ENCODE data around the gene PLA2G6.
"Not testable (repeated sequence)": the region's sequence is repeated elsewhere in the genome, so short reads cannot be mapped to it uniquely, and the experiment has no call there.

PLA2G6 gene

GRCh38 chr22:38120359-38121110 is 61.1 kb downstream of the PLA2G6 start:
- Histone ChIP-seq H3K27me3 (ENCODE audit: control insufficient read depth, insufficient read depth, low read length) (no peaks in the 10 kb centered on the region), H3K36me3 (ENCODE audit: control insufficient read depth, insufficient read depth, low read length) (0 out of 2 replicates have a peak, but pooled peaks cover under 1% of the 10 kb centered on the region), H3K9me3 (ENCODE audit: control insufficient read depth, insufficient read depth, low read length) (no peaks in the 10 kb centered on the region), H3K27ac (ENCODE audit: low read length) (no peak overlapping the region), H3K4me3 (ENCODE audit: low read length) (no peak overlapping the region), H3K4me1 (ENCODE audit: control insufficient read depth, insufficient read depth, low read length) (no peaks in the 10 kb centered on the region; the same call in 1 of the 2 replicates)
- WGBS (ENCODE audit: insufficient coverage, insufficient read length) = no CpG with 5 or more reads among the region's 28 CpGs
- DNase-seq (ENCODE audit: low read depth, low spot score) = no peak

GRCh38 chr22:38118747-38119146 is 62.9 kb downstream of the PLA2G6 start:
- H3K27me3 ChIP-seq (ENCODE audit: control insufficient read depth, insufficient read depth, low read length); H3K27ac ChIP-seq (ENCODE audit: low read length); H3K9me3 ChIP-seq (ENCODE audit: control insufficient read depth, insufficient read depth, low read length); DNase-seq (ENCODE audit: low read depth, low spot score); H3K36me3 ChIP-seq (ENCODE audit: control insufficient read depth, insufficient read depth, low read length); H3K4me1 ChIP-seq (ENCODE audit: control insufficient read depth, insufficient read depth, low read length); H3K4me3 ChIP-seq (ENCODE audit: low read length): not testable (repeated sequence)
- WGBS (ENCODE audit: insufficient coverage, insufficient read length) = no CpG with 5 or more reads among the region's 2 CpGs

GRCh38 chr22:38118182-38118581 is 63.4 kb downstream of the PLA2G6 start:
- H3K27ac ChIP-seq (ENCODE audit: low read length) = no peak overlapping the region
- no peaks in the 10 kb centered on the region for H3K27me3 ChIP-seq (ENCODE audit: control insufficient read depth, insufficient read depth, low read length)
- no CpG with 5 or more reads among the region's 3 CpGs for WGBS (ENCODE audit: insufficient coverage, insufficient read length)
- no peaks in the 10 kb centered on the region for H3K9me3 ChIP-seq (ENCODE audit: control insufficient read depth, insufficient read depth, low read length)
- H3K36me3 ChIP-seq (ENCODE audit: control insufficient read depth, insufficient read depth, low read length) = peaks cover 3% of the 10 kb centered on the region; the same call in 1 of the 2 replicates
- peaks cover 1% of the 10 kb centered on the region; the same call in 1 of the 2 replicates for H3K4me1 ChIP-seq (ENCODE audit: control insufficient read depth, insufficient read depth, low read length)
- H3K4me3 ChIP-seq (ENCODE audit: low read length) = no peak overlapping the region
- DNase-seq (ENCODE audit: low read depth, low spot score) = no peak

GRCh38 chr22:38117556-38117955 is 64.1 kb downstream of the PLA2G6 start:
- H3K27me3 ChIP-seq (ENCODE audit: control insufficient read depth, insufficient read depth, low read length); H3K27ac ChIP-seq (ENCODE audit: low read length); H3K9me3 ChIP-seq (ENCODE audit: control insufficient read depth, insufficient read depth, low read length); H3K4me1 ChIP-seq (ENCODE audit: control insufficient read depth, insufficient read depth, low read length); H3K36me3 ChIP-seq (ENCODE audit: control insufficient read depth, insufficient read depth, low read length); H3K4me3 ChIP-seq (ENCODE audit: low read length); DNase-seq (ENCODE audit: low read depth, low spot score): not testable (repeated sequence)
- WGBS (ENCODE audit: insufficient coverage, insufficient read length) = no CpG with 5 or more reads among the region's 10 CpGs

- no peaks in the 10 kb centered on the region for H3K27me3 ChIP-seq (ENCODE audit: control insufficient read depth, insufficient read depth, low read length)
- no CpG with 5 or more reads among the region's 31 CpGs for WGBS (ENCODE audit: insufficient coverage, insufficient read length)
- H3K36me3 ChIP-seq (ENCODE audit: control insufficient read depth, insufficient read depth, low read length) = peaks cover 3% of the 10 kb centered on the region
- peaks cover 1% of the 10 kb centered on the region; the same call in 1 of the 2 replicates for H3K4me1 ChIP-seq (ENCODE audit: control insufficient read depth, insufficient read depth, low read length)
- no peak overlapping the region for H3K27ac ChIP-seq (ENCODE audit: low read length)
- H3K4me3 ChIP-seq (ENCODE audit: low read length) = no peak overlapping the region
- DNase-seq (ENCODE audit: low read depth, low spot score) = no peak
- H3K9me3 ChIP-seq (ENCODE audit: control insufficient read depth, insufficient read depth, low read length) = no peaks in the 10 kb centered on the region
These were observed 66.0 kb downstream of the PLA2G6 start for GRCh38 chr22:38115423-38116205.

- Histone ChIP-seq H3K4me1 (ENCODE audit: control insufficient read depth, insufficient read depth, low read length) (peaks cover 5% of the 10 kb centered on the region; the same call in 1 of the 2 replicates), H3K4me3 (ENCODE audit: low read length) (no peak overlapping the region), H3K27me3 (ENCODE audit: control insufficient read depth, insufficient read depth, low read length) (no peaks in the 10 kb centered on the region), H3K9me3 (ENCODE audit: control insufficient read depth, insufficient read depth, low read length) (no peaks in the 10 kb centered on the region), H3K27ac (ENCODE audit: low read length) (no peak overlapping the region), H3K36me3 (ENCODE audit: control insufficient read depth, insufficient read depth, low read length) (peaks cover 3% of the 10 kb centered on the region)
- WGBS (ENCODE audit: insufficient coverage, insufficient read length) = no CpG with 5 or more reads among the region's 32 CpGs
- DNase-seq (ENCODE audit: low read depth, low spot score) = no peak
These were observed 66.9 kb downstream of the PLA2G6 start for GRCh38 chr22:38114484-38115398.

- WGBS (ENCODE audit: insufficient coverage, insufficient read length) = no CpG with 5 or more reads among the region's 22 CpGs
- Histone ChIP-seq H3K4me3 (ENCODE audit: low read length) (no peak overlapping the region), H3K27ac (ENCODE audit: low read length) (no peak overlapping the region), H3K36me3 (ENCODE audit: control insufficient read depth, insufficient read depth, low read length) (peaks cover 3% of the 10 kb centered on the region), H3K4me1 (ENCODE audit: control insufficient read depth, insufficient read depth, low read length) (peaks cover 5% of the 10 kb centered on the region; the same call in 1 of the 2 replicates), H3K9me3 (ENCODE audit: control insufficient read depth, insufficient read depth, low read length) (no peaks in the 10 kb centered on the region), H3K27me3 (ENCODE audit: control insufficient read depth, insufficient read depth, low read length) (no peaks in the 10 kb centered on the region)
- DNase-seq (ENCODE audit: low read depth, low spot score) = no peak
These were observed 69.2 kb downstream of the PLA2G6 start for GRCh38 chr22:38112381-38112780.

GRCh38 chr22:38111925-38112355 is 69.7 kb downstream of the PLA2G6 start:
- Histone ChIP-seq H3K9me3 (ENCODE audit: control insufficient read depth, insufficient read depth, low read length) (no peaks in the 10 kb centered on the region), H3K27me3 (ENCODE audit: control insufficient read depth, insufficient read depth, low read length) (no peaks in the 10 kb centered on the region), H3K4me3 (ENCODE audit: low read length) (no peak overlapping the region), H3K36me3 (ENCODE audit: control insufficient read depth, insufficient read depth, low read length) (peaks cover 3% of the 10 kb centered on the region), H3K27ac (ENCODE audit: low read length) (no peak overlapping the region), H3K4me1 (ENCODE audit: control insufficient read depth, insufficient read depth, low read length) (peaks cover 5% of the 10 kb centered on the region; the same call in 1 of the 2 replicates)
- no peak for DNase-seq (ENCODE audit: low read depth, low spot score)
- WGBS (ENCODE audit: insufficient coverage, insufficient read length) = no CpG with 5 or more reads among the region's 11 CpGs

GRCh38 chr22:38110863-38111852 is 70.5 kb downstream of the PLA2G6 start:
- Histone ChIP-seq H3K27ac (ENCODE audit: low read length) (no peak overlapping the region), H3K4me1 (ENCODE audit: control insufficient read depth, insufficient read depth, low read length) (peaks cover 5% of the 10 kb centered on the region; the same call in 1 of the 2 replicates)
- DNase-seq (ENCODE audit: low read depth, low spot score) = no peak

More at GRCh38 chr22:38110863-38111852, 70.5 kb downstream of the PLA2G6 start:
- peaks cover 3% of the 10 kb centered on the region for H3K36me3 ChIP-seq (ENCODE audit: control insufficient read depth, insufficient read depth, low read length)
- H3K27me3 ChIP-seq (ENCODE audit: control insufficient read depth, insufficient read depth, low read length) = no peaks in the 10 kb centered on the region
- no peaks in the 10 kb centered on the region for H3K9me3 ChIP-seq (ENCODE audit: control insufficient read depth, insufficient read depth, low read length)
- H3K4me3 ChIP-seq (ENCODE audit: low read length) = no peak overlapping the region
- WGBS (ENCODE audit: insufficient coverage, insufficient read length) = no CpG with 5 or more reads among the region's 30 CpGs

Data from iPS DF 6.9 (cell line).